PC-3 (cell line): Measurements from ENCODE around the gene LHX5. TPM values are rescaled to one million over a fixed set of nuclear protein-coding genes. Genes with fewer than 3 reads are reported as not detected.

ENCODE experiments used
- ATAC-seq: fragments of 200-7000 bp; cut with Tn5 transposase; 2 replicates; pipeline ENCODE4 v1.9.1; 2020; ENCODE audit warnings: mild to moderate bottlenecking, moderate library complexity
- BruUV-seq: library from RNA; stranded (reverse); fragments of 400-500 nt; replicated peaks from 2 replicates; lab custom pipeline; 2021; lab: Mats Ljungman, UMichigan
- CTCF ChIA-PET: fragments of 300-600 bp; sonication (Branson Sonifier 250); formaldehyde crosslinking; loops from one replicate; lab custom pipeline; 2022; ENCODE audit warnings: antibody characterized with exemption; lab: Charles Lee
- POLR2A ChIA-PET: fragments of 300-600 bp; sonication (Branson Sonifier 250); formaldehyde crosslinking; loops from one replicate; lab custom pipeline; 2022; ENCODE audit warnings: antibody characterized with exemption; ENCODE audit not compliant: unreplicated experiment; lab: Charles Lee
- DNase-seq: peaks from one replicate; pipeline ENCODE4 v3.0.0-alpha.2; 2015
- H2AFZ ChIP-seq: fragments of 300-600 bp; sonication (generic); 2 replicates; pipeline ENCODE4 v1.6.0; 2016; ENCODE audit warnings: antibody characterized with exemption, low read length
- H3F3A ChIP-seq: fragments of 300-600 bp; sonication (generic); one replicate; pipeline ENCODE4 v1.6.0; 2017; ENCODE audit warnings: antibody characterized with exemption, low read length, control low read depth, mild to moderate bottlenecking; ENCODE audit not compliant: unreplicated experiment
- H3K27ac ChIP-seq: fragments of 300-600 bp; sonication (generic); 2 replicates; pipeline ENCODE4 v1.5.1; 2016; ENCODE audit warnings: mild to moderate bottlenecking, low read length
- H3K27me3 ChIP-seq: fragments of 300-600 bp; sonication (generic); 2 replicates; pipeline ENCODE4 v1.6.1; 2016; ENCODE audit warnings: low read length, mixed read lengths
- H3K36me3 ChIP-seq: fragments of 300-600 bp; sonication (generic); 2 replicates; pipeline ENCODE4 v1.6.1; 2016; ENCODE audit warnings: low read depth, mixed run types, low read length, mixed read lengths
- H3K4me1 ChIP-seq: fragments of 300-600 bp; sonication (generic); 2 replicates; pipeline ENCODE4 v1.5.1; 2016; ENCODE audit warnings: low read length; ENCODE audit not compliant: insufficient read depth
- H3K4me2 ChIP-seq: fragments of 300-600 bp; sonication (generic); 2 replicates; pipeline ENCODE4 v1.6.0; 2016; ENCODE audit warnings: low read length
- H3K4me3 ChIP-seq: fragments of 300-600 bp; sonication (generic); 2 replicates; pipeline ENCODE4 v1.5.1; 2016; ENCODE audit warnings: mild to moderate bottlenecking, low read length, mixed read lengths
- H3K79me2 ChIP-seq: fragments of 300-600 bp; sonication (generic); 2 replicates; pipeline ENCODE4 v1.6.1; 2017; ENCODE audit warnings: low read length, mixed read lengths
- H3K9ac ChIP-seq: fragments of 300-600 bp; sonication (generic); 2 replicates; pipeline ENCODE4 v1.6.0; 2016; ENCODE audit warnings: mild to moderate bottlenecking, low read length
- H3K9me2 ChIP-seq: fragments of 300-600 bp; sonication (generic); replicated peaks from 2 replicates; pipeline ENCODE4 v1.6.1; 2016; ENCODE audit warnings: mixed run types, low read length, mixed read lengths
- H3K9me3 ChIP-seq: fragments of 300-600 bp; sonication (generic); 2 replicates; pipeline ENCODE4 v1.6.1; 2016; ENCODE audit warnings: low read length, mixed read lengths
- H4K20me1 ChIP-seq: fragments of 300-600 bp; sonication (generic); 2 replicates; pipeline ENCODE4 v1.6.1; 2016; ENCODE audit warnings: low read length, mixed read lengths
- CTCF ChIP-seq: fragments of 300-600 bp; sonication (generic); conservative IDR thresholded peaks from 2 replicates; pipeline ENCODE4 v1.5.1; 2017; ENCODE audit warnings: antibody characterized with exemption, low read depth, mild to moderate bottlenecking, low read length
- EZH2 ChIP-seq: fragments of 300-600 bp; sonication (generic); IDR thresholded peaks from one replicate; pipeline ENCODE4 v1.6.1; 2017; ENCODE audit warnings: antibody characterized with exemption, mild to moderate bottlenecking, low read length; ENCODE audit not compliant: unreplicated experiment
- EZH2phosphoT487 ChIP-seq: fragments of 300-600 bp; sonication (generic); IDR thresholded peaks from 2 replicates; pipeline ENCODE4 v1.6.1; 2018; ENCODE audit warnings: mild to moderate bottlenecking, antibody characterized with exemption, low read length, borderline replicate concordance
- intact Hi-C: fragments of 100-400 bp; cut with micrococcal nuclease; formaldehyde crosslinking; loops from 2 replicates; pipeline ENCODE4 v1.9.0; 2023
- total RNA-seq: library from RNA; depleted of rRNA; stranded (reverse); fragments of >200 nt; gene quantifications from 2 replicates; pipeline ENCODE4 v1.2.3, GENCODE V29; 2014

Gene LHX5
- total RNA-seq, 1 experiment from 2014 or later = 0.26 TPM

- peaks cover 14% of the 10 kb centered on the region for H3K4me1 ChIP-seq
- intact Hi-C loops = no loop called here
- H2AFZ ChIP-seq = no peak overlapping the region
- H4K20me1 ChIP-seq = no peaks in the 10 kb centered on the region
- no peak for ATAC-seq
- no peaks in the 10 kb centered on the region for H3F3A ChIP-seq
- no peak overlapping the region for H3K27ac ChIP-seq
- ChIA-PET CTCF (no interaction called here), POLR2A (no interaction called here)
- H3K27me3 ChIP-seq = no peaks in the 10 kb centered on the region
- H3K4me2 ChIP-seq = no peak overlapping the region
- H3K79me2 ChIP-seq = no peaks in the 10 kb centered on the region
- BruUV-seq = no TSS peak
- DNase-seq = no peak
- no peaks in the 10 kb centered on the region for H3K9me3 ChIP-seq
- H3K9me2 ChIP-seq = no peaks in the 10 kb centered on the region
- no peak overlapping the region for H3K9ac ChIP-seq
- no peak for TF ChIP-seq EZH2
- TF ChIP-seq CTCF = no peak
- TF ChIP-seq EZH2phosphoT487 = no peak
- H3K4me3 ChIP-seq = no peak overlapping the region
- H3K36me3 ChIP-seq = no peaks in the 10 kb centered on the region
These were observed 14.5 kb downstream of the LHX5 start for GRCh38 chr12:113457185-113457584.

GRCh38 chr12:113456761-113457160 is 14.9 kb downstream of the LHX5 start:
- CTCF ChIA-PET = no interaction called here
- Histone ChIP-seq H3K9ac (no peak overlapping the region), H3K27ac (no peak overlapping the region), H3K9me3 (no peaks in the 10 kb centered on the region), H4K20me1 (no peaks in the 10 kb centered on the region), H3K79me2 (no peaks in the 10 kb centered on the region), H3F3A (no peaks in the 10 kb centered on the region), H3K4me1 (peaks cover 14% of the 10 kb centered on the region), H2AFZ (no peak overlapping the region), H3K27me3 (no peaks in the 10 kb centered on the region), H3K4me2 (no peak overlapping the region), H3K4me3 (no peak overlapping the region), H3K36me3 (no peaks in the 10 kb centered on the region), H3K9me2 (no peaks in the 10 kb centered on the region)
- TF ChIP-seq EZH2phosphoT487 (no peak), EZH2 (no peak), CTCF (no peak)
- no TSS peak for BruUV-seq
- DNase-seq (no peak), ATAC-seq (no peak)
- POLR2A ChIA-PET = no interaction called here
- intact Hi-C loops = no loop called here

DNA sequence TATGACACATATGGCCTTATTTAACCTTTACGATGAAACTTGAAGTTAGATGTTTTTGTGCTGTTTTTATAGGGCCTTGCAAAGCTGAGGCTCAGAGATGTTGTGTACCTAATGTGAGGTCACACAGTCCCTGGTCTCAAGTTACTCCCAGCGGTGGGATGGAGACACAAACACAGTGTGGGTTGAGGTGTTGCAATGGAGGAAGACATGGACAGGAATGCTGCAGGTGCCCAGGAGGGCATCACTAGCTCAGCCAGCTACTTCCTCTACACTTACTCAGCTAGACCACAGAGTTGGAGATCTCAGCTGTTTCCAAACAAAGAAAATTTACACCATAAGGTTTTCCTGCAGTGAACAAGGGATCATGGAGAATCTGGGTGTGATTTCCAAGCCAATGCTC is 15.5 kb downstream of the LHX5 start:
- no TSS peak for BruUV-seq
- intact Hi-C loops = no loop called here
- Histone ChIP-seq H3K9ac (no peak overlapping the region), H3K4me1 (peaks cover 14% of the 10 kb centered on the region), H3K9me2 (no peaks in the 10 kb centered on the region), H3K27me3 (no peaks in the 10 kb centered on the region), H3K4me3 (no peak overlapping the region), H3F3A (no peaks in the 10 kb centered on the region), H3K36me3 (no peaks in the 10 kb centered on the region), H4K20me1 (no peaks in the 10 kb centered on the region), H3K4me2 (no peak overlapping the region), H3K27ac (no peak overlapping the region), H3K79me2 (no peaks in the 10 kb centered on the region), H2AFZ (no peak overlapping the region), H3K9me3 (no peaks in the 10 kb centered on the region)
- ChIA-PET POLR2A (no interaction called here), CTCF (no interaction called here)
- DNase-seq (peak; percentile 77), ATAC-seq (peak; percentile 68)
- TF ChIP-seq EZH2 = no peak
- TF ChIP-seq CTCF = no peak
